Measurements from ENCODE around the gene MYLK.

MYLK gene

DNA sequence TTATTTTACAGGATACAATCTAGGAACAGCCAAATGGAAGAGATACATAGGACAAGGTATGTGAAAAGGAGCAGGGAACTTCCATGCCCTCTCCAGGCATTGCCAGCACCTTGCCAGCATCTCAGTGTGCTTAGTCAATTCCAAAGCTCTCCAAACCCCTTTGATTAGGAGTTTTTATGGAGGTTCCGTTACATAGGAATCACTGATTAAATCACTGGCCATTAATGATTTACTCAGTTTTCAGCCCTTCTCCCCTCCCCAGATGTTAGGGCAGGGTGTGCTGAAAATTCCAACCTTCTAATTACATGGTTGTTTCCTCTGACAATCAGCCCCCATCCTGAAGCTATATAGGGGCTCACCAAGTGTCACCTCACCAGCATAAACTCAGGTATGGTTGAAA lies 11.5 kb downstream of the MYLK start:
- no peak for DNase-seq (ENCODE audit: low read depth)

DNA sequence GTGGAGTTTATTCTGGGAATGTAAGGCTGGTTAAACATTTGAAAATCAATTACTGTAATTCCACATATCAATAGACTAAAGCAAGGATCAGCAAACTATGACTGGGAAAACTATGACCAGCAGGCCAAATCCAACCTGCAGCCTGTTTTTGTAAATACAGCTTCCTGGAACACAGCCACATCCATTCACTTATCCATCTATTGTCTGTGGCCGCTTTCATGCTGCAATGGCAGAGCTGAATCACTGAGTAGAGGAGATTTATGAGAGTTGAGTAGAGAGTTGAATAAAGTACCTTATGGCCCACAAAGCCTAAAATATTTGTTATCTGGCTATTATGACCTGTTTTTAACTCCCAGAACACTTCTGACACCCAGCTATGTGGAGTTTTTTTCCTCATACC lies 12.2 kb downstream of the MYLK start:
- DNase-seq (ENCODE audit: low read depth) = no peak

DNA sequence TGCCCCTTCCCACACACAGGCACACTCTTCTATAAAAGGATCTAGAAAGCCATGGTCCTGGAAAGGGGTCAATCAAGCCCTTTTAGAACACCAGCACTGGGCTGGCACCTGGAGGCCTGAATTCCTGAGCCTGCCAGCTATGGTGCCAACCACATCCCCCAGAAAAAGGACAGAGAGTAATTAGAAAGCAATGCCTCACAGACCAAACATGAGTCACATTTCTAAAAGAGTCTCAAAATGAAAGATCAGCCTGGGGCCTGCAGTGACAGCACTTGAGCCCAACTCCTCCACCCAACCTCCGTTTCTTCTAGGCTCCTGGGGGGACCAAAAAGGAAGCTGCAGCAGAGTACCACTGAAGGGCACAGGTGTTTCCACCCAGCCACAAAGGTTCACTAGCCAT lies 14.1 kb downstream of the MYLK start:
- DNase-seq (ENCODE audit: low read depth) = no peak

DNA sequence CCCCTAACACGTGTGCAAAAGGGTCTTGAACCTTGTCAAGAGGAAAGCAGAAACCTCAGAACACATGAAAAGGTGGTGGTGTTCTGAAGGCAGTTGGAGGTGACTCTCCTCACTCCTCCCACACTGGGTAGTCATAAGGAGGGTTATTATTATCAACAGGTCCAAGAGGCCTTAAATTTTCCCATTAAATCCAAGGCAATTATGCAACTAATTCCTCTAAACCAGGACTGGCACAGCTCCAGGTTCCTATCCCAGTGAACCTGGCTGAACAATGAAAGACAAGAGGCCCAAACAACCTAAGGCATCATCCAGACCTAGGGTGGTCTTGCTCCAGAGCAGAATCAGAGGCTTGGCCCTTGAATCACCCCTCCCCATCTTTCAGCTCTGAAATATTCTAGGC lies 15.0 kb downstream of the MYLK start:
- no peak for DNase-seq (ENCODE audit: low read depth)

DNA sequence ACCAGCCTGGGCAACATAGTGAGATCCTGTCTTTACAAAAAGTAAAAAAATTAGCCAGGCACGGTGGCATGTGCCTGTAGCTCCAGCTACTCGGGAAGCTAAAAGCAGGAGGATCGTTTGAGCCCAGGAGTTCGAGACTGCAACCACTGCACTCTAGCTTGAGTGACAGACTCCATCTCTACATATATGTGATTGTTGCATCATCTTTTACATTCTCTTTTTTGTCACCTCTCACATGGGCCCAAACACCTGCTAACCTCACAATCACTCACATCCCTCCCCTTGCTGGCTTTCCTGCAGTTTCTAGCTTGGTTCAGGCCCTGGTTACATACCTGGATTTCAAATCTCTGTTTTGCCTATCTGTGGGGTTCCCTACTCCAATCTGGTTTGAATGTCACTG lies 19.4 kb downstream of the MYLK start:
- no peak for DNase-seq (ENCODE audit: low read depth)

DNA sequence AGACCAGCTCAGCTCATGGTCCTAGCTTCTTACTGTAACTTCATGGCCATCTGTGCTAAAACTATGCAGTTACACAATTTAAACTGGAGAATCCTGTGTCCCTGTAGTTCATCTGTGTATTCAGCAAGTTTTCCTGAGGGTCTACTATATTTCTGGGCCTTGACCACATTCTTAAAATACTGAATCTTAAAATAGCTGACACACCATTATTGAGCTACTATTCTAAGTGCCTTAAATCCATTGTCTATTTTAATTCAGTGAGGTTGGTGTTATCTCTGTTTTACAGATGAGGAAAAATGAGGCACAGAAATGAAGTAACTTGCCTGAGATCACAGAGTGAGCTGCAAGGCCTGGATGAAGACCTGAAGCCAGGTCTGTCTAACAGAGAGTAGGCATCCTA lies 22.0 kb downstream of the MYLK start:
- no peak for DNase-seq (ENCODE audit: low read depth)

DNA sequence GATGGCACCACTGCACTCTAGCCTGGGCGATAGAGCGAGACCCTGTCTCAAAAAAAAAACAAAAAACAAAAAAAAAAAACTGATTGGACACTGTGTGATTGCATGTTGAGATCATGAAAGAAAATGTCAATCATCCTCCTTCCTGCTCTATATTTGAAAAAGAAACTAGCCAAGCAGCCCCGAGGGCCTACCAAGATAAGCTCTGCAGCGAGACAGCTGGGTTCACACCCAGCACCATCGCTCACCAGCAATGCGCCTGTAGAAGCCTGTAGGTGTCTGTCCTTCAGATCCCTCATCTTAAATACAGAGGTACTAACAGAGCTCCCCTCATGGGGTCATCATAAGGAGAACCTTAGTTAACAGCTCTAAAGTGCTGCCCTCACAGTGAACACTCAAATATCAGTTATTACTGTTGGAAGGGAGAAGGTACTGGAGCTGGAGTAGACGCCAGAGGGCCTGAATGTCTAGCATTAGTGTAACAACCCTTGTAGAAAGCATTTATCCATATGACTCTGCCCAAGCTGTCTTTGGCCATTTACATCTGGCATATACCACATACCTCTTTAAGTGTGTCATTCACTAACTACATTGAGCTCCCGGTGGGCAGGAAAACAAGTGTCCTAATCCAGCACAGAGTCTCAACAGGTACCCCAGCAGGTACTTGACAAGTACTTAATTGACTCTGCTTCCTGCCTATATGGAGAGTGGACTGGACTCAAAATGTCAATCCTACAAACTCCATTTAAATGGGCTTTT lies 22.9 kb downstream of the MYLK start:
- no peak for DNase-seq (ENCODE audit: low read depth)

DNA sequence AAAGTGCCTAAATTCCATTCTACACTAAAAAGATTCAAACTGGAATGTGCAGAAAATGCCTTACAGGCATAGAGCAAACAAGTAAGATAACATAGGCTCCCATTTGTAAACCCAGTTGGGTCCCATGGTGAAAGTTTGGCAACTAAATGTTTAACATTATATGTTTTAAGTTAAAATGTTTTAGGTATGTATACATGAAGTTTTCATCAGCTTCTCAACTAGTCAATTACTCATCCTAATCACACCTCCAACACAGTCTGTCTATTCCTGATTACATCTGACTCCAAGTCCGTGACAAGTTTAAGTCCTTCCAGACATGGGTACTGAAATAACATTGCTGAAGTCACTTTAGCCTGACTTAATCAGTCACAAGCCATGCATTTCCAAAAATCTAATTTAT lies 25.0 kb downstream of the MYLK start:
- no peak for DNase-seq (ENCODE audit: low read depth)

DNA sequence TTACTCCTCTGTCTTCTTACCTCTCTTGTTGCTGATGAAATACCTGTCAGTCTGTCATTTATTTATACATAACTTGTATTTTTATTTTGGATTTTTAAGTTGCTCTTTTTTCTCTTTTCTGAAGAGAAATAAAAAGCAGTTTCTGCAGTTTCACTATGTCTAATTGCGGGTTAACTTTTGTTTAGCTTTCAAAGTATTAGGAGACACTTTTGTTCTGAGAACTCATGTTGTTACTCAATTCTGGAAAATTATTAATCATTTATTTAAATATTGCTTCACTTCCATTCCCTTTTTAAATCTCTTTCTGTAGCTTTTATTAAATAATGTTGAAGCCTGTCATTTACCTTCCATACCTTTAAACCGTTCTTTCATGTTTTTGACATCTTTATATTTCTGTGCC lies 29.2 kb downstream of the MYLK start:
- no peak for DNase-seq (ENCODE audit: low read depth)

DNA sequence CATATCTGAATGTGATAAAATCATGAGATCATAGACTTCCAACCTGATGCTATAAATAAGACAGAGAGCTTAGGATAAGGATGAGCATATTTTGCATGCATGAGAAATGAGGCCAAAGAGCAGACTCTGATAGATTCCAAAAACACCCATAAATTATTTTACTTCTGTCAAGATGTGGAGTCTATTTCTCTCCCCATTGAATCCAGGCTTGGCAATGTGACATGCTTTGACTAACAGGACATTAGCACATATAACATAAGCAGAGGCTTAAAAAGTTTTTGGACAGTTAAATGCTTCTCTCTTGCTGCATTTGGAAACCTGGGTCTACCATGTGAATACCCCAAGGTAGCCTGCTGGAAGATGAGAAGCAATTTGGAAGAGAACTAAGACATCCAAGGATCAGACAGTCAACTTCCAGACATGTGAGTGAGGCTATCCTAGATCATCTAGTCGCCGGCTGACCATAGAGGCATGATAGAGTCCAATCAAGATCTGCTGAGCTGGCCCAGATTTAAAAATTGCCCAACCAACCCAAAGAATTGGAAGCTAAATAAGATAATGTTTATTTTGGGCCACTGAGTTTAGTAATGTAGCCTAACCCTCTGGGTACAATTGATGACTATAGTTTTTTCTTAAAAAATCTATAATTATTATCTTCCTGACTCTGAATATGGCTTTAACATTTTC lies 30.3 kb downstream of the MYLK start:
- no peak for DNase-seq (ENCODE audit: low read depth)

DNA sequence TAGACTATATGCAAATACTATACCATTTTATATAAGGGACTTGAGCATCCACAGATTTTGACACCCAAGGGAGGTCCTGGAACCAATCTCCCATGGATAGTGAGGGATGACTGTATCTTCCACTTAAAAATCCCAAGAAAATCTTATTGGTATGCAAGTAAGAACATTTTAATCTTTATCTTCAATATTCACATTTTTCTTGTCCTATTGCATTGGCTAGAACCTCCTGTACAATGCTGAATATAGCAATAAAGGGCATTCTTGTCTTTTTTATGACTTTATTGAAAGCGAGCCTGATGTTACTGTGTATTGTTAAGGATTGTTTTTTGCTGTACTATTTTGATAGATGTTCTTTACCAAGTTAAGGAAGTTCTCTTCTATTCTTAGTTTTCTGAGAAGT lies 36.9 kb downstream of the MYLK start:
- no peak for DNase-seq (ENCODE audit: low read depth)

DNA sequence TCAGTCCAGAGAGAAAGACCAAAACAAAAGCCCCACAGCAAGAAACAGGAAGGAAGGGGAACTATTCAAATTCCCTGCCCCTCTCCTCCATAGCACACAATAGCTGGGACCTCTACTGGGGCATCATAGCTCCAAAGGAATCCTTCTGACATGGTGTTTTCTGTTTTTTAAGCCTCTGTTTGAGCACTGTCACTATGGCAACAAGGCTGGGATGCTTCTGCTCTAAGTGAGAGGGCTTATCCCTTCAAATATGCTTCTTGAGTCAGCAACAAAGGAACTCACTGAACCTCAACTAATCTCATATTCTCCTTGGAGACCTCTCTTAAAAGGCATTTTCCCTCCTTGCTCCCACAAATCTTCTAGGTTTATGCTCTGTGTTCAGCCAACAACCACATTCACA lies 40.5 kb downstream of the MYLK start:
- DNase-seq (ENCODE audit: low read depth) = no peak

DNA sequence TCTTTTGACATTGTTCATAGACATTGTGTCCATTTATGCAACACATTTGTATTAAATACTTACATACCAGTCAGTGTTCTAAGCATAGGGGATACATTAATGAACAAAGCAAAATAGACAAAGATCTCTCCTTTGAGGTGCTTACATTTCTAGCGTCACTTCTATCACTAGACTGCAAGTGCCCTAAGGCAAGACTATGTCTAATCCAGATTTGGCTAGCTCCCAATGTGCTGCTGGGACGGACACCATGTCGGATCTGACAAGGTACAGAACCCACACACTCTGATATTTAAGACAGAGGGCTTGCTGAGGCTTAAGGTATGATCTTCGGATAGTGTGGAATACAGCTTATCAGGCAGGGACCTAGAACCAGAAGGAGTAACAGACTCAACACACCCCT lies 41.4 kb downstream of the MYLK start:
- DNase-seq (ENCODE audit: low read depth) = no peak

DNA sequence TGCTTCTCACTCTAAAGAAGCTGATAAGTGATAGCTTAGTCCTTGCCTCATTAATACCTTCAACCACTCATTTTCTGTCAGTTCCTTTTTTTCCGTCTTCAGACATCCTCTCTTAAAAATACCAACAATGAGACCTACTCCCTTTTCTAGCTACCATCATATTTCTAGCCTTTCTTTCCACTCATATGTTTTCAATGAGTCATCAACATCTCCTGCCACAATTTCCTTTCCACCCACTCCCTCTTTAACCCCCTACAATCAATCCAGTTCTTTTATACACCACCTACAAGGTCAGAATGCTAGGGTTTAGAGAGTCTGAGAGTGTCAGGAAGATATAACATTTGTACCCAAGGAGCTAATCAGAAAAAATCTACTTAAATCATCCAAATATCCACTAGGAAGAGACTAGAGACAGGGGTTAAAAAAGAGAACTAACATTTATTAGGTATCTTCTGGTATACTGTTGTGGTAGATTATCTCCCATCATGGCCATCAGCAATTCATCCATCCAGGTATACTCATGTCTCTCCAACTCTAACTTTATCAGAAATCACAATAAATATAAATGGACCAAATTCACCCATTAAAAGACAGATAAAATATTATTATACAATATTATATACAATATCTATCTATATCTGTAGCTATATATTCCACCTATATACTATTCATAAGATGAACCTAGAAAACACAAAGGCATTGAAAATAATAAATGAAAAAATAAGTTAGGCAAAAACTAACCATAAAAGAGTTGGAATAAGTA lies 42.5 kb downstream of the MYLK start:
- no peak for DNase-seq (ENCODE audit: low read depth)

DNA sequence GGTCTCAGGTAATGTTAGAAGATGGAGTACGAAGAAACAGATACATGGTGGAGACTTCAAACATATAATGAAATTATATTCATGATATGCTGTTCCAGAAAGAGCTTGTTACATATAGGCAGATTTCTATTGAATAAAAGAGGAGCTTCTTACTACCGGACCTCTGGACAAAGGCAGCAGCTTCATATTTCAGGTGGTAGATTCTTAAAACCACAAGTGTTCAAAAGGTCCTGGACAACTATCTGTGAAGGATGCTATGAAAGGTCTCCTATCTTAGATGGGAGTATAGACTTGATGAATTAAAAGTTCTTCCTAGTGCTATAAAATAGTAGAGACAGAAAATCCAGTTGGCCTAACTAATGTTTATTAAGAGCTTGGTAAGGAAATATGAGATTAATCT lies 43.2 kb downstream of the MYLK start:
- DNase-seq (ENCODE audit: low read depth) = no peak

DNA sequence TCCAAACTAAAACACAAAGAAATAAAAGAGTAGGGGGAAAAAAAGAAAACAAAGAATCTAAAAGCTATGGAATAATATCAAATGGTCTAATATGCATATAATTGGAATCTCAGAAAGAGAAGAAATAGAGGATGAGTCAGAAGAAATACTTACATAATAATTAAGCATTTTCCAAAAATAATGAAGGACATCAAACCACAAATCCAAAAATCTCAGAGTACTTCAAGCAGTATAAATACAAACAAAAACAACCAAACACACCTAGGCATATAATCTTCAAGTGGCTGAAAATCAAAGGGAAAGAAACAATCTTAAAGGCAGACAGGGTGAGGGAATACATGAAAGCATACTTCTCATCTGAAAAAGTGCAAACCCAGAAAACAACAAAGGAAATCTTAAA lies 46.3 kb downstream of the MYLK start:
- DNase-seq (ENCODE audit: low read depth) = no peak

DNA sequence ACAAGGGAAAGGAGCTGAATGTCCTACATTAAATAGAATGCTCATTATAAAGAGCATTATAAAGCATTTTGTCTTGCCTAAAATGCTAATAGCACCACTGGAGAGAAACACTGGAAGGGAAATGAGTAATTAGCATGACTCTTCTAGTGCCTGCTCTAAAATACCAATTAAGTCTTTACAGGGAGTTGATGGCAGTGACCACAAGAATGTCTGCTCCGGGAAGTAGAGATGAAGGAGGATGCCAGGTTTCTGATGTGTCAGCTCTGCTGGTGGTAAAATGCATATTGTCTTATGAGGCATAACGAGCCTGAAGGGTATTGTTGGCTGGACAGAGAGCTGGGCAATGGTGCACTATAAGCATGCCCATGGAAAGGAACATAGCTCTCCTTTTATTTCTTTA lies 49.5 kb downstream of the MYLK start:
- DNase-seq (ENCODE audit: low read depth) = peak; percentile 93

DNA sequence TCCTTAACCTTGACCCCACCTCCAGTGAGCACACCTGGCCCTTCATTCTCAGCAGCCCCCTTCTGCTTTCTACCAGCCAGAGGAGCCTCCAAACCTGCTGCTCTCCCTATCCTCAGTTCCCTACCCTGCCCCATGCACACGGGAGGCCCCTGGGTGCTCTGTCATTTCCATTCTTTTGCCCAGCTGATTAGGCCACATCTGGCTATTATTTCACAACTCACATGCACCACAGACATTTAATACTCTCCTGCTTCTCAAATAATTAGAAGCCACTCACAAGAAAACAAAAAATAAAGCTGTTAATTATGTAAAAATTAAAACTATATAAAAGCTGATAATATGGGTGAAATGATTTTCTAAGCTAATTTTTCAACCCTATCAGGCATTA lies 50.7 kb downstream of the MYLK start:
- no peak for DNase-seq (ENCODE audit: low read depth)

DNA sequence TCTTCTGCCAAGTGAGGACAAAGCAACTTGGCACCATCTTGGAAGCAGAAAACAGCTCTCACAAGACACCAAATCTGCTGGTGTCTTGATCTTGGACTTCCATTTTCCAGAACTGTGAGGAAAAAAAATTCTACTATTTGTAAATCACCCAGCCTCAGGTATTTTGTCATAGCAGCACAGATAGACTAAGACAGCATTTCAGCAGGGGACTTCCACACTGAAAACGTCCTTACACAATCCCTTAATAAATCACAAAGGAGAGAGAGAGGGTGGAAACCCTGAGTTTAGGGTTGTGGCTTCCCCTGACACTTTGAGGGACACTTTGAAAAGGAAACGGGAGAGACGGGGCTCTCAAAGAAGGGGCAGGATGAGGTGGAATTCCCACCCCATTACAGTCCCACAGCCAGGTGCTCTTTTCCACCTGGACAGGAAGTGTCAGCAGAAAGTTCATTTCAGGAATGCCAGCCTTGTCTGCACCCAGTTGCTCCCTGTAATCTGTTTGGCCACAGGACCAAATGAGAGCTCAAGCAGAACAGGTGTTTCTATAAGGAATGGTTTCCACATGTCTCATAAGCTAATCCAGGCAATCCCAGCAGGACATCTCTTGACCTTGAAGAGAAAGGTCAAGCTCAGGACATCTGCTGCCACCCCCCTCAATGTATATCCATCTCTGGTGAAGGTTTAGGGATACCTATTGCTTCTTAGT lies 51.3 kb downstream of the MYLK start:
- DNase-seq (ENCODE audit: low read depth) = no peak

DNA sequence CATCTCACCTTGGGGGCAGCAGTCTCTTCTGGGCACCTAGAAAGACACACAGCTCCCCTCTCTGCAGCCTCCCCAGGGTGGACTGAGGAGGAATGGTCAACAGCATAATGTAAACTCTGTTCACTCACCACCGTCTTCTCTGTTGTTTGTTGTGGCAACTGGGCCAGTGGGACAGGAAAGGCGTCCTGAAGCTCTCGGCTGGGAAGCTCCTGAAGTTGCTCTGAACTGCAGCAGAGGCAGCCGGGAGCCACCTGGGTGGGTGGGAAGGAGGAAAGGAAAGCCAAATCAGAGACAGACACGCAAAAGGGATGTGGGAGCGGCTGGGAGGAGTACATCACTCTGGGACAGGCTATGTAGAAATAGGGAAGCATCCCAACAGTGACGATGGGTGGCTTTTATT lies 52.7 kb downstream of the MYLK start:
- DNase-seq (ENCODE audit: low read depth) = no peak

DNA sequence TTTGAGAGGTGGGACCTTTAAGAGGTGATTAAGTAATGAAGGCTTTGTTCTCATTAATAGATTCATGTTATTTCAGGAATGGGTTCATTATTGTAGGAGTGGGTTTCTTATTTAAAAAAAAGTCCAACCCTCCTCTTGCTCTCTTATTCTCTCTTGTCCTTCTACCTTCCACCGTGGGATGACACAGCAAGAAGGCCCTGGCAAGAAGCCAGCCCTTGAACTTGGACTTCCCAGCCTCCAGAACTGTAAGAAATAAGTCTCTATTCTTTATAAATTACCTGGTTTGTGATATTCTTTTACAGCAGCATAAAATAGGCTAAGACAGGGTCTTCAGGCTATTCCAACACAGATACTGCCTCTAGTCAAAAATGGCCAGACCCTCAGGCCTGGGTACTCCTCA lies 62.2 kb downstream of the MYLK start:
- no peak for DNase-seq (ENCODE audit: low read depth)

DNA sequence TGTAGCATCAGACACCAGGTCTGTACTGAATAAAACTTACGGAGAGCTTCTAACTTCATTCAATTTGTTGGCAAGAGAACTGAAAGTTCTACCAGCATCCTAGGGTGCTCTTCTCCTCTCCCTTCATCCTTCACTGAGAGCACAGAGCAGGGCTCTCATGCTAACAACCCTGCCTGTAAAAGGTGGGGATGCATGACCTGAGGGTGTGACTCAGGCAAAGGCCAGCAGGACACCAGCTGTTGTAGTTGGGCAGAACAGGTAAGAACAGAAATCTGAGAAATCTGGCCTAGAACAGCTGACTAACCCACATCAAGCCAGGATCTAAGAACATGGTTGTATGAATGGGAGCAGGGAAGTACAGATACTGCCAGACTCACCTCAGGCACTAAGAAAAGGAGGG lies 64.2 kb downstream of the MYLK start:
- DNase-seq (ENCODE audit: low read depth) = no peak

DNA sequence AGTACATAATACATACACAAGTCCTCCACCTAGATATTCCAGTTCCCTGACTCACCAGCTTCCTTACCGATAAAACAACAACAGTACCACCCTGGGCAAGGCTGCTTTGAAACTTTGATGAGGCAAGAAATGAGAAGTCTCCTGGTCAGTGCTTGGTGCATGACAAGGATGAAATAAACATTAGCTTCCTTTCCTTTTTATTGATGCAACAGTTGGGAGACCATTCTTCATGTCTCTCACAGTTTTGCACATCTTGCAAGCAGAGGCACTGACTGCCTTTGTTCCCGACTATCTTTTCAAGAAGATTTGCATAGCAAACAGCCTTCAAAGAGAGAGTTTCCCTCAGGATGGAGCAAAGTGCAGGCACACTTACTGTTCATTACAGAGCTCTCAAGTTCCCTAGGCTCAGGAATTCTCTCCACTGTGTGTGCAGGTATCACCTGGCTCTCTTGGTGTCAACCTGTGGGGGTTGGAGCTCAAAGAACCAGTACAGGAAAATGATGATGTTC lies 65.2 kb downstream of the MYLK start:
- DNase-seq (ENCODE audit: low read depth) = peak; percentile 68

Data from HS-5 (cell line).